HG02852 (cell line): ENCODE data around the gene RBM22.

Experiments
- ATAC-seq: cut with Tn5 transposase; IDR thresholded peaks from one replicate; pipeline ENCODE4 v1.9.1; 2021; ENCODE audit warnings: mild to moderate bottlenecking, moderate library complexity; ENCODE audit not compliant: unreplicated experiment

RBM22 gene

GRCh38 chr5:150653145-150653761 lies 47.6 kb downstream of the RBM22 start:
- ATAC-seq: no peak

- no peak for ATAC-seq
Measured at GRCh38 chr5:150651924-150652671, 48.8 kb downstream of the RBM22 start.

- ATAC-seq: no peak
Measured at GRCh38 chr5:150651382-150651781, 49.5 kb downstream of the RBM22 start.

- no peak for ATAC-seq
Measured at GRCh38 chr5:150650021-150651006, 50.5 kb downstream of the RBM22 start.

GRCh38 chr5:150649108-150650020 lies 51.5 kb downstream of the RBM22 start:
- no peak for ATAC-seq

GRCh38 chr5:150648294-150649107 lies 52.4 kb downstream of the RBM22 start:
- no peak for ATAC-seq

- no peak for ATAC-seq
Measured at GRCh38 chr5:150647275-150648251, 53.3 kb downstream of the RBM22 start.

GRCh38 chr5:150645070-150645700 lies 55.7 kb downstream of the RBM22 start:
- no peak for ATAC-seq

GRCh38 chr5:150644514-150644913 lies 56.3 kb downstream of the RBM22 start:
- ATAC-seq: no peak

GRCh38 chr5:150644058-150644457 lies 56.8 kb downstream of the RBM22 start:
- no peak for ATAC-seq

- ATAC-seq: no peak
Measured at GRCh38 chr5:150642991-150643710, 57.7 kb downstream of the RBM22 start.

- ATAC-seq: no peak
Measured at GRCh38 chr5:150642567-150642927, 58.3 kb downstream of the RBM22 start.

GRCh38 chr5:150641824-150642566 lies 58.9 kb downstream of the RBM22 start:
- ATAC-seq: no peak

GRCh38 chr5:150641006-150641570 lies 59.8 kb downstream of the RBM22 start:
- no peak for ATAC-seq
